Measurements from ENCODE around the gene WDR46.

GRCh38 chr6:33271468-33272274, 17.4 kb downstream of the WDR46 start, which contains the start of the genes RPS18 and VPS52:
- TF ChIP-seq POLR2AphosphoS5 (IDR thresholded peaks at IDR 0.05; ENCODE audit: low read depth, low read length) = peak; percentile 100
- TF ChIP-seq POLR2A (IDR thresholded peaks at IDR 0.05; ENCODE audit: low read depth, low read length) = peak; percentile 100
- peak; percentile 99 for TF ChIP-seq TAF1 (IDR thresholded peaks at IDR 0.05; ENCODE audit: borderline replicate concordance, low read depth, low read length)
